A375 (cell line): ENCODE measurements around the gene MALT1. TPM values are rescaled to one million over a fixed set of nuclear protein-coding genes. Genes with fewer than 3 reads are reported as not detected.

ENCODE experiments used
- total RNA-seq: library from RNA; depleted of rRNA; stranded (reverse); fragments of >200 nt; shearing (Covaris generic); gene quantifications from 2 replicates; pipeline ENCODE4 v1.2.3, GENCODE V29; 2014; rRNA removed

The MALT1 gene, protein sequence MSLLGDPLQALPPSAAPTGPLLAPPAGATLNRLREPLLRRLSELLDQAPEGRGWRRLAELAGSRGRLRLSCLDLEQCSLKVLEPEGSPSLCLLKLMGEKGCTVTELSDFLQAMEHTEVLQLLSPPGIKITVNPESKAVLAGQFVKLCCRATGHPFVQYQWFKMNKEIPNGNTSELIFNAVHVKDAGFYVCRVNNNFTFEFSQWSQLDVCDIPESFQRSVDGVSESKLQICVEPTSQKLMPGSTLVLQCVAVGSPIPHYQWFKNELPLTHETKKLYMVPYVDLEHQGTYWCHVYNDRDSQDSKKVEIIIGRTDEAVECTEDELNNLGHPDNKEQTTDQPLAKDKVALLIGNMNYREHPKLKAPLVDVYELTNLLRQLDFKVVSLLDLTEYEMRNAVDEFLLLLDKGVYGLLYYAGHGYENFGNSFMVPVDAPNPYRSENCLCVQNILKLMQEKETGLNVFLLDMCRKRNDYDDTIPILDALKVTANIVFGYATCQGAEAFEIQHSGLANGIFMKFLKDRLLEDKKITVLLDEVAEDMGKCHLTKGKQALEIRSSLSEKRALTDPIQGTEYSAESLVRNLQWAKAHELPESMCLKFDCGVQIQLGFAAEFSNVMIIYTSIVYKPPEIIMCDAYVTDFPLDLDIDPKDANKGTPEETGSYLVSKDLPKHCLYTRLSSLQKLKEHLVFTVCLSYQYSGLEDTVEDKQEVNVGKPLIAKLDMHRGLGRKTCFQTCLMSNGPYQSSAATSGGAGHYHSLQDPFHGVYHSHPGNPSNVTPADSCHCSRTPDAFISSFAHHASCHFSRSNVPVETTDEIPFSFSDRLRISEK
- 18.2 and 21.1 TPM in 2 replicates for total RNA-seq

DNA sequence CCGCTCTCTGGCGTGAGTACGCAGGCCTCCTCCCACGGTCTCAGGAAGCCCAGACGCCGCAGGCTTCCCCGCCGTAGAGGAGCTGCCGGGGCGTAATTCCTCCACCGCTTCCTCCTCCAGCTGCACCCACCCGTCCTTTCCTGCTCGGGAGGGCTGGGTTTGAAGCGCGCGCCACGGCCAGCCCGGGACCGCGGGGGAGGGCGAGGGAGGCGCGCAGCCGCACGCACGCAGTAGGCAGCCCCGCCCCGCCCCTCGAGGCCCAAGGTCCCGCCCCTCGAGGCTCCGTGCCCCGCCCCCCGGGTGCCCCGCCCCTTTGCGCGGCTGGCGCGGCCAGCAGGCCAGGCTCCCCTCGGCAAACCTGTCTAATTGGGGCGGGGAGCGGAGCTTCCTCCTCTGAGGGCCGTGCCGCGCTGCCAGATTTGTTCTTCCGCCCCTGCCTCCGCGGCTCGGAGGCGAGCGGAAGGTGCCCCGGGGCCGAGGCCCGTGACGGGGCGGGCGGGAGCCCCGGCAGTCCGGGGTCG lies at the start of gene MALT1:
Gene MALT1, plus strand, starts transcription at position 355 of the 521 bp plus-strand sequence. CDS start 179 bp downstream, outside the sequence.

Other genes with a start within 250 kb of the MALT1 start
- gene ALPK2, start 42.4 kb upstream of the MALT1 start, total RNA-seq: 10.6 and 11.3 TPM in 2 replicates
- gene ZNF532, start 193.4 kb downstream of the MALT1 start, total RNA-seq: 26.9 and 29.3 TPM in 2 replicates